Measurements from ENCODE around the gene CCDC80.
"Not testable (repeated sequence)": the region's sequence is repeated elsewhere in the genome, so short reads cannot be mapped to it uniquely, and the experiment has no call there.

Gene CCDC80

GRCh38 chr3:112564940-112565305 is 76.0 kb downstream of the CCDC80 start:
- Histone ChIP-seq H3K36me3 (ENCODE audit: control insufficient read depth in 2 of 2, insufficient read depth in 2 of 2, low read length in 2 of 2) (peaks cover 3 to 5% of the 10 kb centered on the region in 2 donors), H3K9ac (ENCODE audit: low read length in 2 of 2) (no peak overlapping the region), H3K27ac (ENCODE audit: low read length) (no peak overlapping the region), H3K27me3 (ENCODE audit: control insufficient read depth in 1 of 2, insufficient read depth in 2 of 2, low read length in 2 of 2) (no peaks in the 10 kb centered on the region), H3K4me1 (ENCODE audit: control insufficient read depth, insufficient read depth, low read length) (peaks cover 3% of the 10 kb centered on the region), H3K4me3 (ENCODE audit: low read length in 2 of 2) (no peak overlapping the region), H3K9me3 (ENCODE audit: control insufficient read depth in 2 of 2, low read length in 2 of 2) (no peaks in the 10 kb centered on the region)

GRCh38 chr3:112564247-112564939 is 76.5 kb downstream of the CCDC80 start:
- not testable (repeated sequence) for H3K36me3 ChIP-seq (ENCODE audit: control insufficient read depth in 2 of 2, insufficient read depth in 2 of 2, low read length in 2 of 2); H3K27me3 ChIP-seq (ENCODE audit: control insufficient read depth in 1 of 2, insufficient read depth in 2 of 2, low read length in 2 of 2); H3K4me1 ChIP-seq (ENCODE audit: control insufficient read depth, insufficient read depth, low read length); H3K9ac ChIP-seq (ENCODE audit: low read length in 2 of 2); H3K4me3 ChIP-seq (ENCODE audit: low read length in 2 of 2); H3K27ac ChIP-seq (ENCODE audit: low read length); H3K9me3 ChIP-seq (ENCODE audit: control insufficient read depth in 2 of 2, low read length in 2 of 2)

GRCh38 chr3:112561734-112562529 is 79.0 kb downstream of the CCDC80 start, which contains the start of the genes ATG3 and SLC35A5:
ATG3 (minus strand) TSS chr3:112561962; CDS start chr3:112561528, 434 bp downstream.
SLC35A5 (plus strand) TSS chr3:112562045; CDS start chr3:112563404, 1,359 bp downstream.
- Histone ChIP-seq H3K36me3 (ENCODE audit: control insufficient read depth in 2 of 2, insufficient read depth in 2 of 2, low read length in 2 of 2) (no peaks in the 10 kb centered on the region), H3K9me3 (ENCODE audit: control insufficient read depth in 2 of 2, low read length in 2 of 2) (no peaks in the 10 kb centered on the region), H3K9ac (ENCODE audit: low read length in 2 of 2) (peak within 1 kb of the TSS; percentile 84 to 99), H3K27me3 (ENCODE audit: control insufficient read depth in 1 of 2, insufficient read depth in 2 of 2, low read length in 2 of 2) (no peaks in the 10 kb centered on the region), H3K4me1 (ENCODE audit: control insufficient read depth, insufficient read depth, low read length) (no peaks in the 10 kb centered on the region), H3K27ac (ENCODE audit: low read length) (peak within 1 kb of the TSS; percentile 97), H3K4me3 (ENCODE audit: low read length in 2 of 2) (peak within 1 kb of the TSS; percentile 86 to 97)

- Histone ChIP-seq H3K4me1 (ENCODE audit: control insufficient read depth, insufficient read depth, low read length) (no peaks in the 10 kb centered on the region), H3K9me3 (ENCODE audit: control insufficient read depth in 2 of 2, low read length in 2 of 2) (no peaks in the 10 kb centered on the region), H3K27ac (ENCODE audit: low read length) (peak overlapping the region; percentile 97), H3K27me3 (ENCODE audit: control insufficient read depth in 1 of 2, insufficient read depth in 2 of 2, low read length in 2 of 2) (no peaks in the 10 kb centered on the region), H3K4me3 (ENCODE audit: low read length in 2 of 2) (peak overlapping the region; percentile 86 to 97), H3K36me3 (ENCODE audit: control insufficient read depth in 2 of 2, insufficient read depth in 2 of 2, low read length in 2 of 2) (no peaks in the 10 kb centered on the region), H3K9ac (ENCODE audit: low read length in 2 of 2) (peak overlapping the region; percentile 84 to 99)
Observed at GRCh38 chr3:112561484-112561733, 79.5 kb downstream of the CCDC80 start.

- H3K27me3 ChIP-seq (ENCODE audit: control insufficient read depth in 1 of 2, insufficient read depth in 2 of 2, low read length in 2 of 2): no peaks in the 10 kb centered on the region
- H3K9me3 ChIP-seq (ENCODE audit: control insufficient read depth in 2 of 2, low read length in 2 of 2): no peaks in the 10 kb centered on the region
- peak overlapping the region; percentile 86 to 97 for H3K4me3 ChIP-seq (ENCODE audit: low read length in 2 of 2)
- peak overlapping the region; percentile 84 to 99 for H3K9ac ChIP-seq (ENCODE audit: low read length in 2 of 2)
- H3K27ac ChIP-seq (ENCODE audit: low read length): peak overlapping the region; percentile 97
- no peaks in the 10 kb centered on the region for H3K36me3 ChIP-seq (ENCODE audit: control insufficient read depth in 2 of 2, insufficient read depth in 2 of 2, low read length in 2 of 2)
- H3K4me1 ChIP-seq (ENCODE audit: control insufficient read depth, insufficient read depth, low read length): no peaks in the 10 kb centered on the region
Observed at GRCh38 chr3:112560721-112561483, 80.0 kb downstream of the CCDC80 start.

- H3K27me3 ChIP-seq (ENCODE audit: control insufficient read depth in 1 of 2, insufficient read depth in 2 of 2, low read length in 2 of 2): no peaks in the 10 kb centered on the region
- H3K9me3 ChIP-seq (ENCODE audit: control insufficient read depth in 2 of 2, low read length in 2 of 2): no peaks in the 10 kb centered on the region
- H3K36me3 ChIP-seq (ENCODE audit: control insufficient read depth in 2 of 2, insufficient read depth in 2 of 2, low read length in 2 of 2): no peaks in the 10 kb centered on the region
- no peaks in the 10 kb centered on the region for H3K4me1 ChIP-seq (ENCODE audit: control insufficient read depth, insufficient read depth, low read length)
- no peak overlapping the region for H3K27ac ChIP-seq (ENCODE audit: low read length)
- H3K4me3 ChIP-seq (ENCODE audit: low read length in 2 of 2): peak overlapping the region; percentile 86 to 97
- peak overlapping the region in 1 of 2 donors; percentile 84 for H3K9ac ChIP-seq (ENCODE audit: low read length in 2 of 2)
Observed at GRCh38 chr3:112560307-112560706, 80.6 kb downstream of the CCDC80 start.

- Histone ChIP-seq H3K27ac (ENCODE audit: low read length) (no peak overlapping the region), H3K4me1 (ENCODE audit: control insufficient read depth, insufficient read depth, low read length) (no peaks in the 10 kb centered on the region), H3K27me3 (ENCODE audit: control insufficient read depth in 1 of 2, insufficient read depth in 2 of 2, low read length in 2 of 2) (no peaks in the 10 kb centered on the region), H3K9me3 (ENCODE audit: control insufficient read depth in 2 of 2, low read length in 2 of 2) (no peaks in the 10 kb centered on the region), H3K9ac (ENCODE audit: low read length in 2 of 2) (no peak overlapping the region), H3K4me3 (ENCODE audit: low read length in 2 of 2) (no peak overlapping the region), H3K36me3 (ENCODE audit: control insufficient read depth in 2 of 2, insufficient read depth in 2 of 2, low read length in 2 of 2) (no peaks in the 10 kb centered on the region)
Observed at GRCh38 chr3:112557976-112558375, 83.0 kb downstream of the CCDC80 start.

- H3K4me1 ChIP-seq (ENCODE audit: control insufficient read depth, insufficient read depth, low read length): no peaks in the 10 kb centered on the region
- no peak overlapping the region for H3K27ac ChIP-seq (ENCODE audit: low read length)
- no peak overlapping the region for H3K9ac ChIP-seq (ENCODE audit: low read length in 2 of 2)
Observed at GRCh38 chr3:112555535-112556170, 85.3 kb downstream of the CCDC80 start.

GRCh38 chr3:112550859-112551258 is 90.1 kb downstream of the CCDC80 start:
- no peaks in the 10 kb centered on the region for H3K27me3 ChIP-seq (ENCODE audit: control insufficient read depth in 1 of 2, insufficient read depth in 2 of 2, low read length in 2 of 2)
- peaks cover 7 to 21% of the 10 kb centered on the region in 2 donors for H3K36me3 ChIP-seq (ENCODE audit: control insufficient read depth in 2 of 2, insufficient read depth in 2 of 2, low read length in 2 of 2)
- H3K27ac ChIP-seq (ENCODE audit: low read length): no peak overlapping the region
- H3K4me3 ChIP-seq (ENCODE audit: low read length in 2 of 2): no peak overlapping the region
- H3K4me1 ChIP-seq (ENCODE audit: control insufficient read depth, insufficient read depth, low read length): no peaks in the 10 kb centered on the region
- no peak overlapping the region for H3K9ac ChIP-seq (ENCODE audit: low read length in 2 of 2)
- H3K9me3 ChIP-seq (ENCODE audit: control insufficient read depth in 2 of 2, low read length in 2 of 2): no peaks in the 10 kb centered on the region

More at GRCh38 chr3:112555535-112556170, 85.3 kb downstream of the CCDC80 start:
- H3K9me3 ChIP-seq (ENCODE audit: control insufficient read depth in 2 of 2, low read length in 2 of 2): no peaks in the 10 kb centered on the region
- no peaks in the 10 kb centered on the region for H3K27me3 ChIP-seq (ENCODE audit: control insufficient read depth in 1 of 2, insufficient read depth in 2 of 2, low read length in 2 of 2)
- H3K36me3 ChIP-seq (ENCODE audit: control insufficient read depth in 2 of 2, insufficient read depth in 2 of 2, low read length in 2 of 2): no peaks in the 10 kb centered on the region
- no peak overlapping the region for H3K4me3 ChIP-seq (ENCODE audit: low read length in 2 of 2)
